Left forelimb (tissue), 1 donor: Measurements from ENCODE around the gene SLC13A1.
"Not testable (repeated sequence)": the region's sequence is repeated elsewhere in the genome, so short reads cannot be mapped to it uniquely, and the experiment has no call there.

Source experiments
- DNase-seq: peaks from one replicate; pipeline ENCODE4 v3.0.0-alpha.2; 2018; ENCODE audit warnings: low spot score

The SLC13A1 gene

DNA sequence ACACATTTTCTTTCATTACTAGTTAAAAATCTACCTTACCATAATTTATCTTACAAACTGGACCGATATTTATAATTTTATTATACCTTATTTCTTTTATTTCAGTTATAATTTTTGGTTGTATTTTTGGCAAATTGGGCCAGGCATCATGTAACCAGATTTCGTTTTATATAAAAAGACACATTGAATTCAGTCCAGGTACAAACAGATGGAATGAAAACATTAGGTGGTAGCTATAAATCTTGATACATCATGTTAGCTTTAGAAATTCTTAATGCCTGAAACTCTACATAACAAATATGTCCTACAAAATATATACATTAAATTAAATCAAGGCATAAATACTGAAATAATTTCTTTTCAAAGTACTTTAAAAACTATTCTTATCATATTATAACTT, 73.1 kb downstream of the SLC13A1 start:
- DNase-seq = no peak

DNA sequence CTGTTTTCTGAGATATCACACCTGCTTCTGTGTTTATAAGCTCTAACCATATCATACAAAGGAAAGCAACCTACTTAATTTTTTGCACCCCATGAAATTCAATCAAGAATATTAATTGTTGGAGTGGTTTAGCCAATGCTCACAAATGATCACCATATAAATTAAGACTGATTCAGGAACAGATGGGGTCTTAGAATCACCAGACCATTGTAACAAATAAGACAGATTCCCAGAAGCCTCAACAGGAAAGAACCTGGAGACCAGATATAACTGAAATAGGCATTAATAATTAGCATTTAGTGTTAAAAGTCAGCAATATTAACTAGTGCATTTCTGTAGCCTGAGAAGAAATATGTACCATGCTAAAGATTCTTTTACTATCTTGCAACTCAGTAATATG, 73.6 kb downstream of the SLC13A1 start:
- DNase-seq = no peak

DNA sequence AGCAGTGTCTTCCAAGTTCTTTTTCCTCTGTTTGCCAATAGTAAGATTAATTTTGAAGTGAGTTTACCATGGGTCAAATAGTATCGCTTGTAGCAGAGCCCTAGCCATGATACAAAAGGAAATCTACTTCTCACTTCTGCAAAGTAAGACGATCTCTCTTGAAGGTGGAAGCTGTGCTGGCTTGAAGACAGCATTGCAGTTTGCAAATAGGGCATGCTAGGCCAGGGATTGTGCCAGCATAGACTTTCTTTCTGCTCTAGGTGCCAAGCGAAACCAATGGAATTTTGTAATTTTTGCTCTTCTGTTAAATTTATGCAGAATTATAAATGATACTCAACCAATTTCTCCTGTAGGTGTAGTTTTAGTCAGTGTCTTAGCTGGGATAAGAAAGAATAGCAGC, 74.5 kb downstream of the SLC13A1 start:
- no peak for DNase-seq

- no peak for DNase-seq
Measured at GRCh38 chr7:123122916-123123315, 76.9 kb downstream of the SLC13A1 start.

DNA sequence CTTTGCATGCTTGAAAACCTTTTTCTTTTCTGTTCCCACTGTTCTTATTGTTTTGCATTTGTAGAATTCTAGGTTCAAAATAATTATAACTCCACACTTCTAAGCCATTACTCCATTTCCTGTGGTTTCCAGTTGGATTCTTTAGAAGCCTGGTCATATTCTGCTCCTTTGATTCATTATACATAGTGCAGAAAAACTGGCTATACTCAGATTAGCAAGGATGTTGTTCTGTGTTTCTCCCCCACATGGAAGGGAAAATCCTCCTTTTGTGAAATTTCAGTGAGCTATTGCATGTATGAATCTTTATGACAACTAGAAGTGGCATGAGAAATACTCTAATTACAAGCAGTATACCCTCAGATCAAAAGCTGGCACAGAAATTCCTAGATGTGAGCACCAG, 79.5 kb downstream of the SLC13A1 start:
- DNase-seq = no peak

GRCh38 chr7:123115331-123115730, 84.4 kb downstream of the SLC13A1 start:
- no peak for DNase-seq

GRCh38 chr7:123114288-123114687, 85.5 kb downstream of the SLC13A1 start:
- no peak for DNase-seq

DNA sequence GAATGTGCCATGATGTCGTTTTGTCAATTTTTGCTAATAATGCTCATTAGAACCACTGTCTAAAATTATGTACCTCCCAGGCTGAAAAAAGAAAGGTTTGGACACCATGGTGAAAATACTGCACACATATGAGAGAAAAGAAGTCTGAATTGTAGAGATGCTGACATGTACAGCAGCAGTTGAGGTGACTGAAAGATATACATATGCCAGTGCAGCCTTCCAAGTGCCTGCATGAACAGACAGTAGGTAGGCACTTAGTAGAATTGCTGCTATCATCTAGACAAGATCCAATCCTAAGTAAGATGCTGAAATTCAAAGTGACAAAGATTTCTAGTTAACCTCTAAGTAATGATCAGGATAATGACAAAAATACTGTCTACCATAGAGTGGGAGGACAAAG, 86.9 kb downstream of the SLC13A1 start:
- no peak for DNase-seq

- no peak for DNase-seq
Measured at GRCh38 chr7:123099712-123100111, 100.1 kb downstream of the SLC13A1 start.

DNA sequence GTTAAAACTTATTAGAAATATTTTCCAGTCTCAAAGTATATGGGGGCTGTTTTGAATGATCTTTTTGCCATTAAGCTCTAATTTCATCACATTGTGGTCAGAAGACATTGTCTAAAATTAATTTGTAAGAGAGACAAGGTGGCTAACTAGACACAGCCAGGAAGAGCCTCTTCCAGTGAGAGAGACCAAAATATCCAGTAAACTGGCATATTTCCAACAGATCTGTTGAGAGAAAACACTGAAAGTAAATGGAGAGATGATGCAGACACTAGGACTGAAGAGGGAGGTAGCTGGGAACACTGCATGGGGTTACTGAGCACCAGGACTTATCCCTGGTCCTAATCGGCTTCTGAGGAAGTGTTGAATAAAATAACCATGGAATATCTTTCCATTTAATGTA, 102.8 kb downstream of the SLC13A1 start:
- no peak for DNase-seq

DNA sequence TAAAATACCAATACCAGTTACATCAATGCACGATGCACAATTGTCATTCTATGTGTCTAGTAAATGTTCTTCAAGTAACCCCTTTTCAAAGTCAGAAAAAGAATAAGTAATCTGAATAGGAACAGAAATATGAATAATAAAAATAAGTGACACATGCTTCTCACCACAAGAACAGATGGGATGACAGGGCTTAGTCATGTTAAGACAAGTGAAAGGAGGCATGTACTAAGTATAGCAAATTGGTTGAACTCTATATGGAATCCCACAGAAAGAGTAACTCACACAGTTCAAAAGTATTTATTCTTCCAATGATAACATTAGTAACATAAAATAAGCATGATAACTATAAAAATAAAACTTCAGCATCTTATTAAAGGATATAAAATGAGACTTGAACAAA, 103.3 kb downstream of the SLC13A1 start:
- DNase-seq = no peak

DNA sequence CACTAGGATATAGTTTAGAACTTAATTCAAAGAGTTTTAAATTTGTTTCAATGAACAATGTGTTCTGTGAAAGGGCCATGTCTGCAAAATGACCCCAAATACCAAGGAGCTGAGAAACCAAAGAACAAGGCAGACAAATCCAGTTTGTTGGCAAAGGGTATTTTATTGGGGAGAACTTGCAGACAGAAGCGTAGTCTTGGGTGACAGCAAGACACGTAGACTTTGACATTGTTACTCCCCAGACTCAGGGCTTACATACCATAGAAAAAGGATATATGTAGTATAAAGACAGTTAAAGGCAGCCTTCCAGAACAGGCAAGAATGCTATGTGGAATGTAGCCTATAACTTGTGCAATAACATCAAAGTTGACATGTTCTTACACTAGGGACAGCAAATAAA, 109.3 kb downstream of the SLC13A1 start:
- no peak for DNase-seq

DNA sequence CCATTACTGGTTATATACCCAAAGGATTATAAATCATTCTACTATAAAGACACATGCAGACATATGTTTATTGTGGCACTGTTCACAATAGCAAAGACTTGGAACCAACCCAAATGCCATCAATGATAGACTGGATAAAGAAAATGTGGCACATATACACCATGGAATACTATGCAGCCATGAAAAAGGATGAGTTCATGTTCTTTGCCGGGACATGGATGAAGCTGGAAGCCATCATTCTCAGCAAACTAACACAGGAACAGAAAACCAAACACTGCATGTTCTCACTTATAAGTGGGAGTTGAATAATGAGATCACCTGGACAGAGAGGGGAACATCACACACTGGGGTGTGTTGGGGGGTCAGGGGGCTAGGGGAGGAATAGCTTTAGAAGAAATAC, 112.9 kb downstream of the SLC13A1 start:
- not testable (repeated sequence) for DNase-seq

DNA sequence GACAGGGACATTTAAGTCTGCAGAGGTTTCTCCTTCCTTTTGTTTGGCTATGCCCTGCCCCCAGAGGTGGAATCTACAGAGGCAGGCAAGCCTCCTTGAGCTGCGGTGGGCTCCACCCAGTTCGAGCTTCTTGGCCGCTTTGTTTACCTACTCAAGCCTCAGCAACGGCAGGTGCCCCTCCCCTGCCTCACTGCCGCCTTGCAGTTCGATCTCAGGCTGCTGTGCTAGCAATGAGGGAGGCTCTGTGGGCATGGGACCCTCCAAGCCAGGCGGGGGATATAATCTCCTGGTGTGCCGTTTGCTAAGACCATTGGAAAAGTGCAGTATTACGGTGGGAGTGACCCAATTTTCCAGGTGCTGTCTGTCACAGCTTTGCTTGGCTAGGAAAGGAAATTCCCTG, 114.9 kb downstream of the SLC13A1 start:
- DNase-seq = not testable (repeated sequence)

- no peak for DNase-seq
Measured at GRCh38 chr7:123079021-123079420, 120.7 kb downstream of the SLC13A1 start.

DNA sequence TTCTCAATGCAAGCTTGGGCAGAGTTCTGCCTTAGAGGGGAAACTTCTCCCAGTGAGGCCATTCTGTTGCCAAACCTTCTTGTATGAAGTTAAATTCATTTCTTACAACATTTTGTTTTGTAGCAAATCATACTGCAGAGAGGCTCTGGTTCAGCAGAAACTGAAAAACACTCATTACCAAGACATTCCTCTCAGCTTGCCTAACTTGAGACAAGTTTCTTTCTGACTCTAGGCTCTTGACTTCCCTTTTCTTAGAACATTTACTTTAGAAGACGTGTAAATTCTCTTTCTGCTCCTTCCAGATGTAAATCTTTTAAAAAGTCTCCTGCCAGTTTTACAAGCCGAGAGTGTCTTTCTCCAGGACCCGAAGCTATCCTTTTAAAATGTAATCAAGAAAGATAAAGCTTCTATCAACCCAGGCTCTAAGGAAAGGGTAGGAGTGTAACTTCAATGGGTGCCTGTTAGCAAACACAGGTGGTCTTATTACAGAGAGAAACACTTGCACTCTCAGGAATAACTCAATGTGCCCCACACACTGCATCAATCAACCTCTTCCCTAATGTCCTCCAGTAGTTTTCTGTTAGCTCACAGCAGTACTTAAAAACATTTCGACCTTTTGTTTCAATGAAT, 123.8 kb downstream of the SLC13A1 start:
- DNase-seq = no peak

DNA sequence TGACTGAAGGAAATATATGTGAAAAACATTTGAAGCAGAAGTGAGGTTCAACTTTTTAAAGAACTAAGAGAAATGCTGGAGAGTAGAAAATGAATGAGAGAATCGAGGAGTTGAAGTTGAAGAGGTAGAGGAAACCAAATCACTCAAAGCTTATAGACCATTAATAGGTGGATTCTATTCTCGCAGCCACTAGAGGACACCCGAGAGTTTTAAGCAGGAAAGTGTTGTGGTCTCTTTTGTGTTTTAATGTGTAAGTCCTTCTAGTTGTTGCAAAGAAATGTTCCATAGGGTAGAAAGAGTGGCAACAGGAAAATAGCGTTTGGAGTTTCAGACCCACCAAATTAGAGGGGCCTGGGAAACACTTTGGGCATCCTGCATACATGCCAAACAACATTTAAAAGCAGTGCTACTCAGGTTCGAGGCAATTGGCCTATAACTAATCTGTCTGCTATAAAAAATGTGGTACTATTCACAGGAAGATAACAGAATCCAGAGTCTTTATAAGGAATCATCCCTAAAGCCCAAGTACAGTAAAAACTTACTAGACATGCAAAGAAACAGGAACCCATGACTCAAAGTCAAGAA, 129.0 kb downstream of the SLC13A1 start:
- DNase-seq = no peak

GRCh38 chr7:123067814-123068213, 132.0 kb downstream of the SLC13A1 start:
- DNase-seq = no peak
